ENCODE data around the gene CCNYL1.
"Not testable (repeated sequence)": the region's sequence is repeated elsewhere in the genome, so short reads cannot be mapped to it uniquely, and the experiment has no call there.

Gene CCNYL1

GRCh38 chr2:207710814-207711740, at the start of gene CCNYL1:
Gene CCNYL1, plus strand, starts transcription at chr2:207711640. Its CDS starts 257 bp downstream, at chr2:207711897.
- peak; percentile 98 for DNase-seq

GRCh38 chr2:207662203-207662602, 49.2 kb upstream of the CCNYL1 start:
- DNase-seq = no peak

- no peak for DNase-seq
Measured at GRCh38 chr2:207663870-207664545, 47.4 kb upstream of the CCNYL1 start.

GRCh38 chr2:207670887-207671286, 40.6 kb upstream of the CCNYL1 start:
- no peak for DNase-seq

GRCh38 chr2:207673431-207673830, 38.0 kb upstream of the CCNYL1 start:
- DNase-seq = no peak

- DNase-seq = no peak
Measured at GRCh38 chr2:207674266-207674774, 37.1 kb upstream of the CCNYL1 start.

GRCh38 chr2:207674826-207675225, 36.6 kb upstream of the CCNYL1 start:
- no peak for DNase-seq

GRCh38 chr2:207676827-207677354, 34.5 kb upstream of the CCNYL1 start:
- no peak for DNase-seq

- no peak for DNase-seq
Measured at GRCh38 chr2:207681431-207681830, 30.0 kb upstream of the CCNYL1 start.

- no peak for DNase-seq
Measured at GRCh38 chr2:207682557-207682956, 28.9 kb upstream of the CCNYL1 start.

- DNase-seq = no peak
Measured at GRCh38 chr2:207683438-207683837, 28.0 kb upstream of the CCNYL1 start.

GRCh38 chr2:207683879-207684627, 27.4 kb upstream of the CCNYL1 start:
- no peak for DNase-seq

- no peak for DNase-seq
Measured at GRCh38 chr2:207686812-207687211, 24.6 kb upstream of the CCNYL1 start.

- DNase-seq = no peak
Measured at GRCh38 chr2:207688597-207688996, 22.8 kb upstream of the CCNYL1 start.

- DNase-seq = not testable (repeated sequence)
Measured at GRCh38 chr2:207690845-207691461, 20.5 kb upstream of the CCNYL1 start.

- DNase-seq = peak; percentile 16
Measured at GRCh38 chr2:207692206-207693065, 19.0 kb upstream of the CCNYL1 start.

- no peak for DNase-seq
Measured at GRCh38 chr2:207693641-207694249, 17.7 kb upstream of the CCNYL1 start.

- no peak for DNase-seq
Measured at GRCh38 chr2:207694811-207695281, 16.6 kb upstream of the CCNYL1 start.

- no peak for DNase-seq
Measured at GRCh38 chr2:207695293-207695692, 16.1 kb upstream of the CCNYL1 start.

- DNase-seq = not testable (repeated sequence)
Measured at GRCh38 chr2:207696911-207697310, 14.5 kb upstream of the CCNYL1 start.

GRCh38 chr2:207697411-207697810, 14.0 kb upstream of the CCNYL1 start:
- no peak for DNase-seq
